H54 (cell line): ENCODE measurements around the gene METTL2A.
"Not testable (repeated sequence)": the region's sequence is repeated elsewhere in the genome, so short reads cannot be mapped to it uniquely, and the experiment has no call there.

Source experiments
- DNase-seq: peaks from one replicate; pipeline ENCODE4 v3.0.0; 2011; ENCODE audit warnings: low spot score, mixed read lengths; ENCODE audit not compliant: insufficient read length
- FAIRE-seq: peaks from 3 replicates; lab custom pipeline; 2011; peaks lifted over from hg19 to GRCh38; lab: Jason Lieb, UNC

METTL2A gene

DNA sequence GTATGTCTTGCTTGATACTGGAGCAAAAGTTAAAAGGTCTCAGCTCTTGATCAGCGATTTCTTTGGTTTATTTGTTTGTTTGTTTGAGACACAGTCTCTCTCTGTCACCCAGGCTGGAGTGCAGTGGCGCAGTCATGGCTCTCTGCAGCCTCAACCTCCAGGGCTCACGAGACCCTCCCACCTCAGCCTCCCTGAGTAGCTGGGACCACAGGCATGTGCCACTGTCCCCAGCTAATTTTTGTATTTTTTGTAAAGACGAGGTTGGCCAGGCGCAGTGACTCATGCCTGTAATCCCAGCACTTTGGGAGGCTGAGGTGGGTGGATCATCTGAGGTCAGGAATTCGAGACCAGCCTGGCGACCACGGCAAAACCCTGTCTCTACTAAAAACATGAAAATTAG, 75.1 kb downstream of the METTL2A start:
- not testable (repeated sequence) for FAIRE-seq, DNase-seq
